Measurements from ENCODE around the gene CD40LG.

Gene CD40LG

DNA sequence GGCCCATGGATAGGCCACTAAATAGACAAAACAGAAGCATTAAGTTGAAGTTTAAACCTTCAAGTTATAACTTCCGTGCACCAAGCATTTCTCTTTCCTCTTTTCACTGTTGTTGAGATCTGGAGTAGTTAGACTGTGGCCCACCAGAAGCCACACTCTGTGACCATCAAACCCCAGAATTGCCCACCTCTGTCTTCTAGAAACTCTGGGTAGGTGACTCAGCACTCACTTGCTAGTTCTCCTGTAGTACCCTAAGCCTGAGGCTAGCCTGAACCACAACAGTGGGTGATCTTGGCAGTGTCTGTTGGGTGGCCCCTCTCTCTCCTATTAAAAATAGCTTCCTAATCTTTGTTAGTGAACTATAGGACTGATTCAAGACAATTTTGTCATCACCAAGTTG is 24.6 kb upstream of the CD40LG start:
- H3K27me3 ChIP-seq: peaks cover 77% of the 10 kb centered on the region
- H3K36me3 ChIP-seq: no peaks in the 10 kb centered on the region
- TF ChIP-seq Cebpa-rat (IDR thresholded peaks at IDR 0.05): no peak

DNA sequence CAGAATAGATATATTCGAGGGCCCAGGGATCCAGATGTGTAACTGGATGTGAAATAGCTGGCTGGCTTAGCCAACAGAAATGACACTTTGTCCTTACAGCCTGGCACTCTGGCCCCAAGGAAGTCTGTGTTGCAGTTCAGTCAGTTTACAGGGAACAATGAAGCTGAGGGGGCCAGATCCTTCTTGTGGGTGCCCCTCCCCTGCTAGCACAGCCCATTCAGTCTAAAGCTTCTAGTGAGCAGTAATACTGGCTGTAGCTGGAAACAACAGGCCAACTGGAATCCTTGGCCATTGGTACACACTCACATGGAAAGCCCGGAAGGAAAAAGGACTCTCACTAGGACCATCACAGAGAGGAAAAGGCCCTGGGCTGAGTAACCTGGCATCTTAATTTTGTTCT is 22.7 kb upstream of the CD40LG start:
- Histone ChIP-seq H3K27me3 (peaks cover 77% of the 10 kb centered on the region), H3K36me3 (no peaks in the 10 kb centered on the region)

More for the DNA sequence above, 24.6 kb upstream of the CD40LG start:
- no peak overlapping the region for H3K4me2 ChIP-seq
- H3K9ac ChIP-seq: no peak overlapping the region
- H3K4me1 ChIP-seq: peaks cover 42% of the 10 kb centered on the region
- H3K4me3 ChIP-seq: no peak overlapping the region
- H3K27ac ChIP-seq: no peak overlapping the region
- no peaks in the 10 kb centered on the region; the same call in 1 of the 2 replicates for H4K20me1 ChIP-seq
- H3K9me3 ChIP-seq: peaks cover 5% of the 10 kb centered on the region; the same call in 1 of the 2 replicates

DNA sequence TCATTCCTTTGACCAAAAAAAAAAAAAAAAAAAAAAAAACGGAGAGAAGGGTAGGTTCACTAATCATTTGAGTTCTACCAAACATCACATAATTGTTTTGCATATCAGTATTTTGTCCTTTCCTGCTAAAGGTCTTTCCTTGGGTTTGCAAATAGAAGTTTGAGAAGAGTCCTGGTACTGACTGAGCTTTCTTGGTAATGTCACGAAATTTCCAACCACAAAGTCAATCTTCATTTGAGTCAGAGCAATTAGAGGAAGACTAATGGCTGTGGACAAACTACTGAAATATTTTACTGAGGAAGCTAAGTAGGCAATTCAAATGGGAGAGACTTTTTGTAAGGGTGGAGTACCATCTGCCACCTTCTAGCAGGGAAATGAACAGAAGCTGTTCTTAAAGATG is 21.7 kb upstream of the CD40LG start:
- H4K20me1 ChIP-seq: peaks cover 4% of the 10 kb centered on the region; the same call in 1 of the 2 replicates
- H3K36me3 ChIP-seq: no peaks in the 10 kb centered on the region
- TF ChIP-seq Cebpa-rat (IDR thresholded peaks at IDR 0.05): no peak
- H3K4me2 ChIP-seq: peak overlapping the region; percentile 38
- H3K9ac ChIP-seq: no peak overlapping the region
- peaks cover 42% of the 10 kb centered on the region for H3K4me1 ChIP-seq
- H3K27me3 ChIP-seq: peaks cover 82% of the 10 kb centered on the region
- H3K9me3 ChIP-seq: no peaks in the 10 kb centered on the region
- H3K4me3 ChIP-seq: no peak overlapping the region
- no peak overlapping the region for H3K27ac ChIP-seq

More for the DNA sequence above, 22.7 kb upstream of the CD40LG start:
- Histone ChIP-seq H3K27ac (no peak overlapping the region), H4K20me1 (peaks cover 2% of the 10 kb centered on the region; the same call in 1 of the 2 replicates), H3K9me3 (no peaks in the 10 kb centered on the region), H3K9ac (no peak overlapping the region), H3K4me1 (peaks cover 42% of the 10 kb centered on the region), H3K4me3 (no peak overlapping the region), H3K4me2 (no peak overlapping the region)
- no peak for TF ChIP-seq Cebpa-rat (IDR thresholded peaks at IDR 0.05)

DNA sequence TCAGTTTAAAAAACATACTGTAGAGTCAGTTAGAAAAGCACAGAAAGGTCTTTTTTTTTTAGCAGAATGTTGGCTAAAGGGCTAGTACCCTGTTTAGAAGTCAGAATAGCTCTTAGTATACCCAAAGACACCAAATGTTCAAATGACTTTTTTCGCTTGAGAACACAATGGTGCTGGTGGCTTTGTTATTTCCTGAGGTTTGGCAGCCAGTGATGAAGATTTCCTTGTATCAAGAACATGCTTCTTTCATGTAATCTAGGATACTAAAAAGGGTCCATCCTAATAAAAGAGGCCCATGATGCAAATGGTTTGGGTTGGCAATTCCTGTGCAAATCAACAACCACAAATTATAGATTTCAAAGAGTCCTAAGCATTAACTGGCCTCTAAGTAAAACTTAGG is 21.1 kb upstream of the CD40LG start:
- H3K4me3 ChIP-seq: no peak overlapping the region
- H3K27me3 ChIP-seq: peaks cover 80% of the 10 kb centered on the region
- H3K27ac ChIP-seq: no peak overlapping the region
- H3K4me2 ChIP-seq: peak overlapping the region; percentile 38
- peaks cover 4% of the 10 kb centered on the region; the same call in 1 of the 2 replicates for H4K20me1 ChIP-seq
- H3K36me3 ChIP-seq: no peaks in the 10 kb centered on the region
- H3K9ac ChIP-seq: no peak overlapping the region
- no peak for TF ChIP-seq Cebpa-rat (IDR thresholded peaks at IDR 0.05)
- H3K4me1 ChIP-seq: peaks cover 42% of the 10 kb centered on the region
- H3K9me3 ChIP-seq: no peaks in the 10 kb centered on the region

DNA sequence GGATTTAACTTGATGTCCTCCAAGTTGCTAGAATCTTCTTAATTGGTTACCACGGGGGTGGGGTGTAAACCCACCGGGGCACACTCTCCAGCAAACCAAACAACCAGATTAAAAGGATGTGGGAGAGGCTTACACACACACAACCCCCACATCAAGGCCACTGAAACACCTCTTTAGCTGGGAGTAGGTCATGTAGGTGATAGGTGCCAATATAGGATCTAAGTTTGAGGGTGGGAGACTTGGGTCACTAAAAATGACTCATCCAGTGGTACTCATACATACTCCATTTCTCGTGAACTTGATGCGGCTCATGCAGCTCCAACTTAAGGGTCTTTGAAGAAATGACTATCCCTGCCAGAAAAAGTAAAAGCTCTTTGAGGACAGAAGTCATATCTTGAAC is 20.5 kb upstream of the CD40LG start:
- Histone ChIP-seq H4K20me1 (peaks cover 4% of the 10 kb centered on the region; the same call in 1 of the 2 replicates), H3K9me3 (no peaks in the 10 kb centered on the region), H3K9ac (no peak overlapping the region), H3K27me3 (peaks cover 81% of the 10 kb centered on the region), H3K4me2 (peak overlapping the region; percentile 38), H3K4me3 (no peak overlapping the region), H3K4me1 (peaks cover 42% of the 10 kb centered on the region), H3K27ac (no peak overlapping the region), H3K36me3 (no peaks in the 10 kb centered on the region)
- no peak for TF ChIP-seq Cebpa-rat (IDR thresholded peaks at IDR 0.05)

DNA sequence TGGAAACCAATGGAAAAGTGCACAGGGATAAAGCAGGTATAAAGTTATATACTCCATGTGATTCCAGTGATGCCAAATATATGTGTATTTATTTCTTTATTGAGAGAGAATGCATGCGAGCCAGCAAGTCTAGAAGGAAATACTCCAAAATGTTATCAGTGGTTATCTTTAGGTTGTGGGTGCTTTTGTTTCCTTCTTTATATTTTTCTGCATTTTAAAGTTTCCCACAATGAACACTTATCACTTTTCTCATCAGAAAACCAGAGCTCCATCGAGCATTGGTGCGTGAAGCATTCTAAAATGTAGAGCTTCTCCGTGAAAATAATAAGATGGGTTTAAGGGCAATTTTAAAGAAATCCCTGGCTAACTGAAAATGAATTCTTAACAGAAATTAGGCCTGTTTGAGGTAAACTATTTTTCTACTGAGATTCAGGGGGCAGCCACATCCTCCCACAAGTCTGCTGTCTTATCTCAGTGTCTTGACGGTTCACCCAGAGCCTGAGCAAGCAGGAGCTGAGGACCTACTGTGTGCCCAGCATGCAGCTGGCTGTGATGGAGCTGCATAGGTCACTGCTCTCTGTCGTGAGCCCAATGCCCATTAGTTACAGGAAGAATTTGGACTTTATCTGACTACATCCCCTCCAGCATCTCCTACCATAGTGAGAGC is 18.7 kb upstream of the CD40LG start:
- no peak overlapping the region for H3K4me3 ChIP-seq
- peaks cover 91% of the 10 kb centered on the region for H3K27me3 ChIP-seq
- peaks cover 4% of the 10 kb centered on the region; the same call in 1 of the 2 replicates for H4K20me1 ChIP-seq
- no peak overlapping the region for H3K27ac ChIP-seq
- no peaks in the 10 kb centered on the region for H3K36me3 ChIP-seq
- no peak for TF ChIP-seq Cebpa-rat (IDR thresholded peaks at IDR 0.05)
- H3K9me3 ChIP-seq: no peaks in the 10 kb centered on the region
- H3K9ac ChIP-seq: no peak overlapping the region
- H3K4me1 ChIP-seq: peaks cover 42% of the 10 kb centered on the region
- H3K4me2 ChIP-seq: peak overlapping the region; percentile 49

DNA sequence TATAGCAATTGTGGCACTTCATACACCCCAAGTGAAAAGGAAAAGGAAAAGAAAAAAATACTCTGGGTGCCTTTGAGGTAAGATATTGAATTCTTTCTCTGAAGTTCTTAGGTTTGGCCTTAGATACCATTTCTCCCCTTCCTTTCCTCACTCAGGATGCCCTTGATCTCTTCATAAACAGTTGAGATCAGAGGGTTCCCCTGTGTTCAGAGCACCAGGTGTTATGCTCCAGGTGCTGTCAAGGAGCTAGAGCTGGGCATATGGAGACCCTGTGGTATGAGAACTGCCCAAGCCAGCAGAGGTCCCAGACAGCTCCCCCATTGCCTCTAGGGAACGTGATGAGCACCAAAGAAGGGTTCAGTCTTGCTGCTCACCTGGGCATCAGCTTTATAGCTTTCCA is 17.1 kb upstream of the CD40LG start:
- Histone ChIP-seq H3K4me3 (no peak overlapping the region), H3K27me3 (peaks cover 94% of the 10 kb centered on the region), H3K36me3 (no peaks in the 10 kb centered on the region), H3K4me1 (peaks cover 57% of the 10 kb centered on the region), H3K9ac (no peak overlapping the region), H3K4me2 (no peak overlapping the region), H3K9me3 (no peaks in the 10 kb centered on the region), H4K20me1 (peaks cover 4% of the 10 kb centered on the region; the same call in 1 of the 2 replicates), H3K27ac (no peak overlapping the region)
- TF ChIP-seq Cebpa-rat (IDR thresholded peaks at IDR 0.05): no peak

DNA sequence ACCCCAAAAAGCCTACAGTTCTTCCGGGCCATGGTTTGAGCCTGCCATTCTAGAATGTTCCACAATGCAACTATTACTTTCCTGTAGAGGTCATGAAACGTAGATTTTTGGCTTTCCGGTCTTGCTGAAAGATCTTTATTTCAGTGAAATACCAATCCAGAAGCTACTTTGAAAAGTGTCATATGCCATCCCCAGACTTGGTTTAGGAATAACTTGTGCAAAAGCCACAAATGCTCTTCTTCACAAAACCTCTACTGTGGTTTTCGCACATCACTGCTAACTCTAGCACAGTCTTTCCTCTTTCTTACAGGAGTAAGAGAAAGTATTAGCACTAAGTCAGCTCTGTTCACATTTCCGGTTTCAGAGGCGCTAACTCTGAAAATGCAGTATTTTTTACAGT is 12.7 kb upstream of the CD40LG start:
- peaks cover 96% of the 10 kb centered on the region for H3K27me3 ChIP-seq
- no peak for TF ChIP-seq Cebpa-rat (IDR thresholded peaks at IDR 0.05)
- peaks cover 2% of the 10 kb centered on the region; the same call in 1 of the 2 replicates for H4K20me1 ChIP-seq
- no peak overlapping the region for H3K27ac ChIP-seq
- H3K9me3 ChIP-seq: no peaks in the 10 kb centered on the region
- H3K4me1 ChIP-seq: peaks cover 24% of the 10 kb centered on the region
- H3K36me3 ChIP-seq: no peaks in the 10 kb centered on the region
- no peak overlapping the region for H3K9ac ChIP-seq
- H3K4me3 ChIP-seq: no peak overlapping the region
- H3K4me2 ChIP-seq: peak overlapping the region; percentile 18; the same call in 1 of the 2 replicates

DNA sequence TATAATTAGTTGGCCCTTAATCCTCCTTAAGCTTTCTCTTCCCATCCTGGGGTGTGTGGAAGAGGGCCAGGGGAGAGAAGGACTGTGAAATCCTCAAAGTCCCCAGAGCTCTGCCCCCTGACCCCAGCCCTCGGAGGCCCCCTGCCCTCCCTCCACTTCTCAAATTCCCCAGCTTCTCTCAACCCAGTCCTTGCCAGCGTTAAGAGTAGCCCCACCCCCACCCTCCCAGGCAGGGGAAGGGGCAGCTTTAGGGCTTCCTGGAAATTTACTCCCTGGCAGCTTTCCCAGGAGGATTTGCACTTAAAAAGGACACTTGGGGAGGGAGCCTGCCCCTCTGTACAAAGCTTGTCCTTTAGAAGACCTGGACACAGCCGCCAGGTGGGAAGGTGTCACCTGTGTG is 11.8 kb upstream of the CD40LG start:
- H4K20me1 ChIP-seq: no peaks in the 10 kb centered on the region
- peaks cover 94% of the 10 kb centered on the region for H3K27me3 ChIP-seq
- H3K9ac ChIP-seq: no peak overlapping the region
- H3K4me1 ChIP-seq: peaks cover 24% of the 10 kb centered on the region
- H3K4me3 ChIP-seq: no peak overlapping the region
- no peak for TF ChIP-seq Cebpa-rat (IDR thresholded peaks at IDR 0.05)
- H3K4me2 ChIP-seq: no peak overlapping the region; the same call in 1 of the 2 replicates
- H3K36me3 ChIP-seq: no peaks in the 10 kb centered on the region
- H3K27ac ChIP-seq: no peak overlapping the region
- no peaks in the 10 kb centered on the region for H3K9me3 ChIP-seq

DNA sequence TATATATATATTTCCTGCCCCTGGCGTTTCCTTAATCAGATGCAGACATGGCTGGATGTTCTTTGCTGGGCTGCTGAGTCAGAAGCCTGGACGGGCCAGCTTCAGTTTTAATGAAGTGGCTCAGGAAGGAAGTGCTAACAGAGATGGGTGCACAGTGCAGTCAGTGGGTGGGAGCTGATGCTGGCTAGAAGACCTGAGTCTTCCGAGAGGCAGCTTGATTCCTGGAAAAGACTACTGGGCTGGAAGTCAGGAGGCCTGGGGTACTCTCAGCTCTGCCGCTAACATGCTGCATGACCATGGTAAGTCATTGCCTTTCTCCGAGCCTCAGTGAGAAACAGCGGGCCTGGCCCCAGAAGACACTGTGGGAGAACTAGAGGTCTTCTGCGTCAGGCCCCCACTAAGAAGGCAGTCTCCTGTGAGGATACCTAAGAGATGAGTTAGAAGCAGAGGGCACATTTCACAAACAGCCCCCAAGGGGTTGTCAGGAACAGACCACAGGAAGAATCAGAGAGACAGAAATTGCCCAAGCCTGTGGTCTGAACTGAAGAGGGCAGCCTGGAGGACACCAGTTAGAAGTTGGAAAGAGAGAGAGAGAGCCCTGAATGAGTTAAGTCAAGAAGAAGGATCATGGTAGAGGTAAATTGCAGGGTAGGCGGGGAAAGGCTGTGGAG is 8.3 kb upstream of the CD40LG start:
- peaks cover 87% of the 10 kb centered on the region for H3K27me3 ChIP-seq
- H3K4me3 ChIP-seq: no peak overlapping the region
- no peaks in the 10 kb centered on the region for H3K36me3 ChIP-seq
- H3K27ac ChIP-seq: no peak overlapping the region
- no peak overlapping the region for H3K9ac ChIP-seq
- H4K20me1 ChIP-seq: no peaks in the 10 kb centered on the region
- TF ChIP-seq Cebpa-rat (IDR thresholded peaks at IDR 0.05): no peak
- peak overlapping the region; percentile 37 for H3K4me2 ChIP-seq
- H3K4me1 ChIP-seq: peaks cover 31% of the 10 kb centered on the region
- H3K9me3 ChIP-seq: no peaks in the 10 kb centered on the region

Measured in BLaER1 (cell line).